WTC11 (cell line): ENCODE measurements around the gene OCSTAMP.

Experiments
- EMX1 ChIP-seq: fragments of 250-450 bp; sonication (Bioruptor Pico); IDR thresholded peaks from 2 replicates; pipeline ENCODE4 v1.8.0; 2021; ENCODE audit warnings: mild to moderate bottlenecking
- FOXP1 ChIP-seq: sonication (generic); formaldehyde crosslinking; IDR thresholded peaks from 2 replicates; pipeline ENCODE4 v1.8.0; 2022; ENCODE audit warnings: missing genetic modification reagents, mild to moderate bottlenecking, moderate library complexity, borderline replicate concordance
- TF ChIP-seq, protein P1 (sequence below): sonication (generic); formaldehyde crosslinking; IDR thresholded peaks from 2 replicates; pipeline ENCODE4 v1.8.0; 2022; ENCODE audit warnings: mild to moderate bottlenecking, missing genetic modification reagents
- TF ChIP-seq, protein P2 (sequence below): fragments of 200-600 bp; IDR thresholded peaks from 2 replicates; pipeline ENCODE4 v1.8.0; 2022; ENCODE audit warnings: antibody characterized with exemption
- TF ChIP-seq, protein P3 (sequence below): sonication (generic); formaldehyde crosslinking; IDR thresholded peaks from 2 replicates; pipeline ENCODE4 v1.8.1; 2023; ENCODE audit warnings: mild to moderate bottlenecking, missing genetic modification reagents, moderate library complexity
- TF ChIP-seq, protein P4 (sequence below): sonication (generic); formaldehyde crosslinking; IDR thresholded peaks from 2 replicates; pipeline ENCODE4 v1.8.1; 2022; ENCODE audit warnings: missing genetic modification reagents, borderline replicate concordance
- TF ChIP-seq, protein P5 (sequence below): sonication (generic); formaldehyde crosslinking; IDR thresholded peaks from 2 replicates; pipeline ENCODE4 v1.8.1; 2022; ENCODE audit warnings: low read depth, mild to moderate bottlenecking, moderate library complexity, missing genetic modification reagents, borderline replicate concordance

DNA sequence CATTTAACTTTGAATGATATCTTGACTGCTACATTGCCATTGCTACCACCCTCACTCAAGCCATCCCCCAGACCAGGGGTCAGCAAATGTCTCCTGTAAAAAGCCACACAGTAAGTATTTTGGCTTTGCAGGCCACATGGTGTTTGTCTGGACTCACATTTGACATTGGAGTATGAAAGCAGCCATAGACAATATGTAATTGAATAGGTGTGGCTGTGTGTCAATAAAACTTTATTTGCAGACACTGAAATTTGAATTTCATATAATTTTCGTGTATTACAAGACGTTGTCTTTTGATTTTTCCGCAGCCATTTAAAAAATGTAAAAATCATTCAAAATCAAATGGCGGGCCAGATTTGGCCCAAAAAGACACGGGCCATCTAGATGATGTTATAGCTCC is 36.3 kb upstream of the OCSTAMP start:
- TF ChIP-seq, protein P1, sequence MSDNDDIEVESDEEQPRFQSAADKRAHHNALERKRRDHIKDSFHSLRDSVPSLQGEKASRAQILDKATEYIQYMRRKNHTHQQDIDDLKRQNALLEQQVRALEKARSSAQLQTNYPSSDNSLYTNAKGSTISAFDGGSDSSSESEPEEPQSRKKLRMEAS (CRISPR knock-in tag): no peak
- TF ChIP-seq, protein P2, sequence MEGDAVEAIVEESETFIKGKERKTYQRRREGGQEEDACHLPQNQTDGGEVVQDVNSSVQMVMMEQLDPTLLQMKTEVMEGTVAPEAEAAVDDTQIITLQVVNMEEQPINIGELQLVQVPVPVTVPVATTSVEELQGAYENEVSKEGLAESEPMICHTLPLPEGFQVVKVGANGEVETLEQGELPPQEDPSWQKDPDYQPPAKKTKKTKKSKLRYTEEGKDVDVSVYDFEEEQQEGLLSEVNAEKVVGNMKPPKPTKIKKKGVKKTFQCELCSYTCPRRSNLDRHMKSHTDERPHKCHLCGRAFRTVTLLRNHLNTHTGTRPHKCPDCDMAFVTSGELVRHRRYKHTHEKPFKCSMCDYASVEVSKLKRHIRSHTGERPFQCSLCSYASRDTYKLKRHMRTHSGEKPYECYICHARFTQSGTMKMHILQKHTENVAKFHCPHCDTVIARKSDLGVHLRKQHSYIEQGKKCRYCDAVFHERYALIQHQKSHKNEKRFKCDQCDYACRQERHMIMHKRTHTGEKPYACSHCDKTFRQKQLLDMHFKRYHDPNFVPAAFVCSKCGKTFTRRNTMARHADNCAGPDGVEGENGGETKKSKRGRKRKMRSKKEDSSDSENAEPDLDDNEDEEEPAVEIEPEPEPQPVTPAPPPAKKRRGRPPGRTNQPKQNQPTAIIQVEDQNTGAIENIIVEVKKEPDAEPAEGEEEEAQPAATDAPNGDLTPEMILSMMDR: no peak
- TF ChIP-seq FOXP1 (CRISPR knock-in tag): no peak
- TF ChIP-seq, protein P3, sequence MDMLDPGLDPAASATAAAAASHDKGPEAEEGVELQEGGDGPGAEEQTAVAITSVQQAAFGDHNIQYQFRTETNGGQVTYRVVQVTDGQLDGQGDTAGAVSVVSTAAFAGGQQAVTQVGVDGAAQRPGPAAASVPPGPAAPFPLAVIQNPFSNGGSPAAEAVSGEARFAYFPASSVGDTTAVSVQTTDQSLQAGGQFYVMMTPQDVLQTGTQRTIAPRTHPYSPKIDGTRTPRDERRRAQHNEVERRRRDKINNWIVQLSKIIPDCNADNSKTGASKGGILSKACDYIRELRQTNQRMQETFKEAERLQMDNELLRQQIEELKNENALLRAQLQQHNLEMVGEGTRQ: no peak
- TF ChIP-seq, protein P4, sequence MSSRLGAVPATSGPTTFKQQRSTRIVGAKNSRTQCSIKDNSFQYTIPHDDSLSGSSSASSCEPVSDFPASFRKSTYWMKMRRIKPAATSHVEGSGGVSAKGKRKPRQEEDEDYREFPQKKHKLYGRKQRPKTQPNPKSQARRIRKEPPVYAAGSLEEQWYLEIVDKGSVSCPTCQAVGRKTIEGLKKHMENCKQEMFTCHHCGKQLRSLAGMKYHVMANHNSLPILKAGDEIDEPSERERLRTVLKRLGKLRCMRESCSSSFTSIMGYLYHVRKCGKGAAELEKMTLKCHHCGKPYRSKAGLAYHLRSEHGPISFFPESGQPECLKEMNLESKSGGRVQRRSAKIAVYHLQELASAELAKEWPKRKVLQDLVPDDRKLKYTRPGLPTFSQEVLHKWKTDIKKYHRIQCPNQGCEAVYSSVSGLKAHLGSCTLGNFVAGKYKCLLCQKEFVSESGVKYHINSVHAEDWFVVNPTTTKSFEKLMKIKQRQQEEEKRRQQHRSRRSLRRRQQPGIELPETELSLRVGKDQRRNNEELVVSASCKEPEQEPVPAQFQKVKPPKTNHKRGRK (CRISPR knock-in tag): no peak
- TF ChIP-seq, protein P5, sequence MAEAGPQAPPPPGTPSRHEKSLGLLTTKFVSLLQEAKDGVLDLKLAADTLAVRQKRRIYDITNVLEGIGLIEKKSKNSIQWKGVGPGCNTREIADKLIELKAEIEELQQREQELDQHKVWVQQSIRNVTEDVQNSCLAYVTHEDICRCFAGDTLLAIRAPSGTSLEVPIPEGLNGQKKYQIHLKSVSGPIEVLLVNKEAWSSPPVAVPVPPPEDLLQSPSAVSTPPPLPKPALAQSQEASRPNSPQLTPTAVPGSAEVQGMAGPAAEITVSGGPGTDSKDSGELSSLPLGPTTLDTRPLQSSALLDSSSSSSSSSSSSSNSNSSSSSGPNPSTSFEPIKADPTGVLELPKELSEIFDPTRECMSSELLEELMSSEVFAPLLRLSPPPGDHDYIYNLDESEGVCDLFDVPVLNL (CRISPR knock-in tag): no peak
- no peak for TF ChIP-seq EMX1 (CRISPR knock-in tag)
